HCT116 (cell line): Measurements from ENCODE around the gene SLC6A3. TPM values are rescaled to one million over a fixed set of nuclear protein-coding genes. Genes with fewer than 3 reads are reported as not detected.

ENCODE experiments used
- ATAC-seq: fragments of 200-7000 bp; cut with Tn5 transposase; 2 replicates; pipeline ENCODE4 v1.9.1; 2020; ENCODE audit warnings: mild to moderate bottlenecking, moderate library complexity
- BruUV-seq: library from RNA; stranded (reverse); fragments of 400-500 nt; replicated peaks from 2 replicates; lab custom pipeline; 2021; lab: Mats Ljungman, UMichigan
- CTCF ChIA-PET: fragments of 300-600 bp; sonication (Branson Sonifier 250); formaldehyde crosslinking; loops from one replicate; lab custom pipeline; 2021; ENCODE audit warnings: antibody characterized with exemption; lab: Charles Lee
- POLR2A ChIA-PET: fragments of 300-600, 350-600 bp; sonication (Branson Sonifier 250); formaldehyde crosslinking; loops from one replicate; lab custom pipeline; 2021; ENCODE audit warnings: antibody characterized with exemption; lab: Charles Lee
- RAD21 ChIA-PET, 2 experiments: fragments of 300-600 bp; sonication (Branson Sonifier 250); formaldehyde crosslinking; loops; one replicate each; lab custom pipeline; 2023; ENCODE audit warnings: low total read pairs in 2 of 2; ENCODE audit not compliant: uncharacterized antibody in 2 of 2, unreplicated experiment in 2 of 2, low non-redundant PET in 1 of 2; lab: Charles Lee
- DNase-seq: peaks from one replicate; pipeline ENCODE4 v3.0.0-alpha.2; 2010; ENCODE audit warnings: low read depth, low spot score
- H2AFZ ChIP-seq: fragments of 200-600 bp; shearing (Covaris generic), sonication (generic); 2 replicates; pipeline ENCODE4 v1.6.1; 2017; ENCODE audit warnings: low read depth, mixed run types, mixed read lengths, antibody characterized with exemption, low read length; ENCODE audit not compliant: poor library complexity, severe bottlenecking
- H3K27ac ChIP-seq: 2 replicates; pipeline ENCODE4 v1.5.1; 2012; ENCODE audit warnings: low read depth, low read length
- H3K27me3 ChIP-seq: fragments of 200-600 bp; sonication (generic); 2 replicates; pipeline ENCODE4 v1.6.1; 2016; ENCODE audit warnings: mixed run types, low read length, mixed read lengths; ENCODE audit not compliant: insufficient read depth
- H3K36me3 ChIP-seq, 2 experiments: fragments of 200-500 bp in 1 of 2; fragments of 200-600 bp in 1 of 2; sonication (Bioruptor generic) in 1 of 2; sonication (generic) in 1 of 2; 2 replicates each; pipeline versions ENCODE4 v1.5.1 to v1.6.1; 2014 to 2016; ENCODE audit warnings: low read length in 2 of 2, inconsistent platforms in 1 of 2, mixed read lengths in 1 of 2, mixed run types in 1 of 2; ENCODE audit not compliant: insufficient read depth in 2 of 2, control insufficient read depth in 1 of 2
- H3K4me1 ChIP-seq, 2 experiments: fragments of 200-600 bp in 1 of 2; sonication (generic) in 1 of 2; 2 replicates each; pipeline versions ENCODE4 v1.5.1 to v1.6.1; 2012 to 2017; ENCODE audit warnings: low read length in 2 of 2, inconsistent platforms in 1 of 2, mild to moderate bottlenecking in 1 of 2, mixed read lengths in 1 of 2, mixed run types in 1 of 2, moderate library complexity in 1 of 2; ENCODE audit not compliant: insufficient read depth in 2 of 2, control insufficient read depth in 1 of 2
- H3K4me2 ChIP-seq: fragments of 200-600 bp; sonication (generic); 2 replicates; pipeline ENCODE4 v1.6.1; 2017; ENCODE audit warnings: mixed run types, low read length, mixed read lengths
- H3K4me3 ChIP-seq, 2 experiments: fragments of 200-600 bp in 1 of 2; sonication (generic) in 1 of 2; replicated peaks in 1 of 2; 2 replicates each; pipeline ENCODE4 v1.5.1; 2011 to 2016; ENCODE audit warnings: low read length in 2 of 2, control low read depth in 1 of 2, low read depth in 1 of 2, mild to moderate bottlenecking in 1 of 2, mixed read lengths in 1 of 2, mixed run types in 1 of 2
- H3K79me2 ChIP-seq: fragments of 200-600 bp; sonication (generic); 2 replicates; pipeline ENCODE4 v1.6.1; 2017; ENCODE audit warnings: mild to moderate bottlenecking, mixed run types, low read length, moderate library complexity, mixed read lengths; ENCODE audit not compliant: insufficient read depth
- H3K9ac ChIP-seq: fragments of 200-600 bp; sonication (generic); 2 replicates; pipeline ENCODE4 v1.6.1; 2016; ENCODE audit warnings: low read length, mixed read lengths
- H3K9me2 ChIP-seq: fragments of 200-600 bp; sonication (generic), shearing (Covaris generic); 2 replicates; pipeline ENCODE4 v1.6.1; 2017; ENCODE audit warnings: mixed run types, mild to moderate bottlenecking, moderate library complexity; ENCODE audit not compliant: insufficient read depth
- H3K9me3 ChIP-seq, 2 experiments: fragments of 200-500 bp in 1 of 2; fragments of 200-600 bp in 1 of 2; sonication (Bioruptor generic) in 1 of 2; sonication (generic) in 1 of 2; 2 replicates each; pipeline ENCODE4 v1.6.1; 2014 to 2017; ENCODE audit warnings: low read length in 2 of 2, mixed read lengths in 2 of 2, inconsistent platforms in 1 of 2, low read depth in 1 of 2, mild to moderate bottlenecking in 1 of 2, mixed run types in 1 of 2, moderate library complexity in 1 of 2; ENCODE audit not compliant: control insufficient read depth in 1 of 2, insufficient read depth in 1 of 2
- H4K20me1 ChIP-seq: fragments of 200-600 bp; sonication (generic), shearing (Covaris generic); 2 replicates; pipeline ENCODE4 v1.6.1; 2017; ENCODE audit warnings: mixed run types, mild to moderate bottlenecking, moderate library complexity; ENCODE audit not compliant: insufficient read depth
- CBX3 ChIP-seq: IDR thresholded peaks from 2 replicates; pipeline ENCODE4 v1.6.1; 2012; ENCODE audit warnings: low read depth
- CTCF ChIP-seq, 3 experiments: fragments of 200-600 bp in 1 of 3; sonication (generic) in 1 of 3; IDR thresholded peaks in 2 of 3; conservative IDR thresholded peaks in 1 of 3; 2 replicates each; pipeline ENCODE4 v1.5.1; 2012 to 2017; ENCODE audit warnings: low read depth in 2 of 3, low read length in 2 of 3, antibody characterized with exemption in 1 of 3, borderline replicate concordance in 1 of 3, control low read depth in 1 of 3, mild to moderate bottlenecking in 1 of 3, mixed read lengths in 1 of 3, mixed run types in 1 of 3, moderate library complexity in 1 of 3; ENCODE audit not compliant: insufficient read depth in 1 of 3
- EGR1 ChIP-seq: IDR thresholded peaks from 2 replicates; pipeline ENCODE4 v1.6.1; 2012; ENCODE audit warnings: low read depth
- EZH2phosphoT487 ChIP-seq: fragments of 200-600 bp; IDR thresholded peaks from 2 replicates; pipeline ENCODE4 v1.6.1; 2018; ENCODE audit warnings: antibody characterized with exemption, borderline replicate concordance
- JUND ChIP-seq: IDR thresholded peaks from 2 replicates; pipeline ENCODE4 v1.6.1; 2012
- POLR2A ChIP-seq: IDR thresholded peaks from 2 replicates; pipeline ENCODE4 v1.7.0; 2011; ENCODE audit warnings: borderline replicate concordance; ENCODE audit not compliant: insufficient read depth, insufficient read length; ENCODE audit errors: extremely low read depth
- POLR2AphosphoS5 ChIP-seq: IDR thresholded peaks from 2 replicates; pipeline ENCODE4 v1.6.1; 2011; ENCODE audit warnings: mild to moderate bottlenecking, low read depth, low read length, moderate library complexity
- RAD21 ChIP-seq: IDR thresholded peaks from 2 replicates; pipeline ENCODE4 v1.6.1; 2012; ENCODE audit warnings: low read depth, mild to moderate bottlenecking
- REST ChIP-seq: IDR thresholded peaks from 2 replicates; pipeline ENCODE4 v1.6.1; 2012; ENCODE audit warnings: low read depth
- SIN3A ChIP-seq: IDR thresholded peaks from 2 replicates; pipeline ENCODE4 v1.6.1; 2012; ENCODE audit warnings: low read depth
- SP1 ChIP-seq: IDR thresholded peaks from 2 replicates; pipeline ENCODE4 v1.6.1; 2012; ENCODE audit warnings: low read depth
- SRF ChIP-seq: IDR thresholded peaks from 2 replicates; pipeline ENCODE4 v1.6.1; 2012; ENCODE audit warnings: low read depth
- TCF7L2 ChIP-seq: IDR thresholded peaks from 2 replicates; pipeline ENCODE4 v1.7.0; 2011; ENCODE audit warnings: borderline replicate concordance, inconsistent platforms; ENCODE audit not compliant: insufficient read depth, insufficient read length; ENCODE audit errors: extremely low read depth
- YY1 ChIP-seq: IDR thresholded peaks from 2 replicates; pipeline ENCODE4 v1.6.1; 2011; ENCODE audit warnings: low read length, low read depth, moderate library complexity, mild to moderate bottlenecking; ENCODE audit not compliant: insufficient replicate concordance; ENCODE audit errors: extremely low read depth
- ZFX ChIP-seq: fragments of 450-650 bp; IDR thresholded peaks from 2 replicates; pipeline ENCODE4 v1.6.1; 2017
- intact Hi-C: fragments of 100-400 bp; cut with micrococcal nuclease; formaldehyde crosslinking; loops from 2 replicates; pipeline ENCODE4 v1.10.0; 2022
- total RNA-seq: library from RNA; stranded (reverse); gene quantifications from one replicate; pipeline ENCODE4 v1.2.1, GENCODE V29; 2021; ENCODE audit not compliant: unreplicated experiment

The SLC6A3 gene
- total RNA-seq, 1 experiment from 2014 or later, result not detected

- no peaks in the 10 kb centered on the region for H3K9me3 ChIP-seq
- ChIA-PET CTCF (no interaction called here), POLR2A (no interaction called here), RAD21 (no interaction called here)
- H3K27me3 ChIP-seq, result peaks cover 43% of the 10 kb centered on the region; the same call in 1 of the 2 replicates
- no peak overlapping the region for H3K27ac ChIP-seq
- no TSS peak for BruUV-seq
- H3K9ac ChIP-seq, result no peak overlapping the region
- H3K4me3 ChIP-seq, result no peak overlapping the region
- no peaks in the 10 kb centered on the region for H3K9me2 ChIP-seq
- H3K36me3 ChIP-seq, result no peaks in the 10 kb centered on the region
- TF ChIP-seq ZFX, result no peak
- TF ChIP-seq EZH2phosphoT487, result no peak
- TF ChIP-seq YY1, result no peak
- TF ChIP-seq POLR2A, result no peak
- no peak for TF ChIP-seq TCF7L2
- no peak overlapping the region for H3K4me2 ChIP-seq
- H3K4me1 ChIP-seq, result no peaks in the 10 kb centered on the region
- no peak for ATAC-seq
- 0 out of 2 replicates have a peak, but pooled peaks cover 3% of the 10 kb centered on the region for H4K20me1 ChIP-seq
- intact Hi-C loops, result no loop called here
- H3K79me2 ChIP-seq, result no peaks in the 10 kb centered on the region
- DNase-seq, result no peak
- no peak overlapping the region for H2AFZ ChIP-seq
Measured at GRCh38 chr5:1364211-1364610, 81.0 kb downstream of the SLC6A3 start.

- Histone ChIP-seq H3K9me3 (no peaks in the 10 kb centered on the region), H3K4me2 (no peak overlapping the region), H3K79me2 (no peaks in the 10 kb centered on the region), H3K9ac (no peak overlapping the region), H4K20me1 (0 out of 2 replicates have a peak, but pooled peaks cover 3% of the 10 kb centered on the region), H3K36me3 (no peaks in the 10 kb centered on the region), H3K9me2 (no peaks in the 10 kb centered on the region), H3K27ac (no peak overlapping the region), H2AFZ (no peak overlapping the region), H3K4me1 (no peaks in the 10 kb centered on the region), H3K4me3 (no peak overlapping the region), H3K27me3 (peaks cover 39% of the 10 kb centered on the region; the same call in 1 of the 2 replicates)
- ATAC-seq, result no peak
- RAD21 ChIA-PET, result no interaction called here
- intact Hi-C loops, result no loop called here
- DNase-seq, result no peak
- TF ChIP-seq RAD21 (no peak), POLR2AphosphoS5 (no peak), SRF (no peak), CTCF (IDR thresholded peaks at IDR 0.05 in 2 of 3, conservative IDR thresholded peaks at IDR 0.05 in 1 of 3; ENCODE audit: borderline replicate concordance in 1 of 3, insufficient read depth in 1 of 3, low read depth in 2 of 3, low read length in 2 of 3) (no peak), SIN3A (no peak), TCF7L2 (no peak), REST (no peak), JUND (no peak), SP1 (no peak), CBX3 (no peak), EGR1 (no peak)
- CTCF ChIA-PET, result no interaction called here
- BruUV-seq, result no TSS peak
- POLR2A ChIA-PET, result no interaction called here
Measured at GRCh38 chr5:1363581-1363980, 81.7 kb downstream of the SLC6A3 start.
